SHP77 (cell line): ENCODE measurements around the gene TPRG1.

Source experiments
- DNase-seq, 2 experiments: peaks; one replicate each; lab custom pipeline; 2025; lab: John Stamatoyannopoulos, UW

Gene TPRG1

DNA sequence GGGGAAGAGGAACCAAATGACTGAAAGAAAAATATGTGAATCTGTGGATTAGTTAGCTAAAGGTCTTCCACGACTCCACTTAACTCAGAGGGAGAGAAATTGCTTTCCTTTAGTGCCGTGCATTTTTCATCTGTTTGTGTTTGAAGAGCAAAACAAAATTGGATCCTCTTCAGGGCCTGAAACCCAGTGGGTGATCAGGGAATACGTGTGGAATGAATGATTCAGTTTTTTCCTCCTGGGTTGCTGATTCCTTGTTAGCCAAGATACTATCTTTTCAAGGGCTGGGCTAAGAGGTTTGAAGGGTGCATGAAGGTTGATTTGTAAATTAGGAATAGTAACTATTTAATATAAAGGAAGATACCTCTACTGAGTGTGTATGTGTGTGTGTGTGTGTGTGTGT, 61.0 kb downstream of the TPRG1 start:
- no peak for DNase-seq

- peak; percentile 56 to 66 for DNase-seq
Observed at GRCh38 chr3:189233225-189233858, 61.6 kb downstream of the TPRG1 start.

DNA sequence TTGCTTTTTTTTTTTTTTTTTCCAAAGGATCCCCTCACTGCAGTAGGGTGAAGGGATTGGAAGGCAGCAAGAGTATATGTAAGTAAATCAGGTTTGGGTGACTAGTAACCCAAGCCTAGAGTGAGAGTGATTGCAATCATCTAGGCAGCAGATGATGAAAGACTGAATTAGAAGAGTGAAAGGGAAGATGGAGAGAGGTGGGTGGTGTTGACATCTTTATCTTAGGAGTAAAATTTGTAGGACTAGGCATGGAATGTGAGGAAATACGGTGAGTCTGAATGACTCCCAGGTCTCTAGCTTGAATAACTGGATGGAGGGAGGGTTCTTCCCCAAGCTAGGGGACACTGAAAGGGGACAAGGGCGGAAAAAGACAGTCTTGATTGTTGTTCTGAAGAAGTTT, 63.4 kb downstream of the TPRG1 start:
- no peak for DNase-seq

DNA sequence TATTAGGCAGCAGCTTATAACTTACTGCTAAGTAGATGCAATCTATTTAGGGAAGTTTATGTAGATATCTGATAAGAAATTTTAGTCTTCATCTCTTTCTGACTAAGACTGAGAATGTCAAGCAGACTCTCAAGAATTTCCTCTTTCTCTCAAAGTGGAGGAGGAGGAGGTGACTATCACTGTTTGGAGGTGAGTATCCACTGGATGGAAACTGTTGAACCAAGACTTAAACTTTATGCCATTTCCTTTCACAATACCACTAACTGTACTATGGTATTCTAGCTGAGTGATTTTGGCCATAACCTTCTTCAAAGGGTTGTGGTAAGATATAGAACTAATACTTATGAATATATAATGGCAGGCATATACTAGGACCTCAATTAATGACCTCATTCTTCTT, 64.6 kb downstream of the TPRG1 start:
- no peak for DNase-seq

DNA sequence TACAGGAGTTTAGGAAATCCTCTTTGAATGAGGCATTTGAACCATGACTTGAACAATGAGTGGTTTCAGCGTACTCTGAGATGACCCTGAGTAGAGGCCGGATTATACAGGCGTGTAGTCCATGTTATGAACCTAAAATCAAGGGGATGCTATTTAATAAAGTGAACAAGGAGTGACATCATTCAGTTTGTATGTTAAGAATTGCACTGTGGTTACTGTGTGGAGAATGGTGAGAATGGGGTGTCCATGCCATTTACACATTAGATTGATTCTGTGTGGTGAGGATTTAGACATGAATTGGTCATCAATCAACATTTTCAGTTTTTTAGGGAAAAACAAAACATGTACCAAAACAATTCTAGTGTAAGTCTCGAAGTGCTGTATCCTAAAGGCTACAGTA, 65.8 kb downstream of the TPRG1 start:
- DNase-seq: no peak

- DNase-seq: no peak
Observed at GRCh38 chr3:189238071-189238470, 66.3 kb downstream of the TPRG1 start.

- DNase-seq: no peak
Observed at GRCh38 chr3:189239616-189240015, 67.8 kb downstream of the TPRG1 start.

- no peak for DNase-seq
Observed at GRCh38 chr3:189249987-189250386, 78.2 kb downstream of the TPRG1 start.

DNA sequence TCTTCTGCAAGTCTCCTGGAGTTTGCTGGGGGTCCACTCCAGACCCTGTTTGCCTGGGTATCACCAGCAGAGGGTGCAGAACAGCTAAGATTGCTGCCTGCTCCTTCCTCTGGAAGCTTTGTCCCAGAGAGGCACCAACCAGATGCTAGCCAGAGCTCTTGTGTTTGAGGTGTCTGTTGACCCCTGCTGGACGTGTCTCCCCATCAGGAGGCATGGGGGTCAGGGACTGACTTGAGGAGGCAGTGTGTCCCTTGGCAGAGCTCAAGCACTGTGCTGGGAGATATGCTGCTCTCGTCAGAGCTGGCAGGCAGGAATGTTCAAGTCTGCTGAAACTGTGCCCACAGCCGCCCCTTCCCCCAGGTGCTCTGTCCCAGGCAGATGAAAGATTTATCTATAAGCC, 86.5 kb downstream of the TPRG1 start:
- no peak for DNase-seq

DNA sequence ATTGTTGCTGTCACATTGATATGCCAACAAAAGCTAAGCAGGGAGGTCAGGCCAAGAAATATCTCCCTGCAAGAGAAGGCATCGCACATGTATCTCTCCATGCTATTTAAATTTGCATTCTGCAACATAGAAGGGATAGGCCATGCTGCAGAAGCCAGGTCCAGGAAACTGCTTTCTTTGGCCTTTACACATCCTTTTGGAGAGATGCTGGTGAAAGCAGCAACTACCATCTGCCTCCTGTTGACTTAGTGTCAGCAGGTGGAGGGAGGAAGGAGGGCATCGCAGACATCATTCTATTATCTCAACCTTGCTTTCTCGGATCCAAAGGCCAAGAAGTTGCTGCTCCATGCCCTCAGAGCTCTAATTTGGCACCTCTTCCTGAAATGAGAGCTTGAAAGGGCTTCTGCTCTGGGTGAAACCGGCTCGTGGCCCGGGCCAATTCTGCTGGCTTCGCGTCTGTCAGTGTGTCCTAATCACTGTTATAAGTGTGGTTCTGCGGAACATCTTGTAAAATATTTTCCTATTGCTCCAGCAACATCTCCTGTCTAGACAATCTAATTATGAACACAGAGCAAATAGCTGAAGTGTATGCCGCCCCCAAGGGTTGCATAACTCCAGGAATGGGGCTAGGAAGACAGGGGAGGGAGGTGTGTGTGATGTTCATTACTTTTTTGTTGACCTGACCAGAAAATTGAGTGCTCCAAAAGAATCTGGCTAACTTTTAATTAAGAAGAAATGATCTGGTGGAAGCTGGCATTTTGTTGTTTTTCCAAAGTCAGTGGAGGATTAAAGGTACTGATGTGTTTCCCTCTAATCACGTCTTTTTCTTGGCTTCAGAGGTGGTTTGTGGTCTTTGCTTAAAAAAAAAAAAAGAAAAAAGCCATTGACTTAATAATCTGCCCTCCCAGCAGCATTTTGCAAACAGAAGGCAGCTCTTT, 89.1 kb downstream of the TPRG1 start:
- peak; percentile 52 to 58 for DNase-seq

GRCh38 chr3:189262746-189263145, 91.0 kb downstream of the TPRG1 start:
- DNase-seq: peak; percentile 13 to 35

- DNase-seq: no peak
Observed at GRCh38 chr3:189267981-189268613, 96.3 kb downstream of the TPRG1 start.

GRCh38 chr3:189269365-189269764, 97.6 kb downstream of the TPRG1 start:
- no peak for DNase-seq

DNA sequence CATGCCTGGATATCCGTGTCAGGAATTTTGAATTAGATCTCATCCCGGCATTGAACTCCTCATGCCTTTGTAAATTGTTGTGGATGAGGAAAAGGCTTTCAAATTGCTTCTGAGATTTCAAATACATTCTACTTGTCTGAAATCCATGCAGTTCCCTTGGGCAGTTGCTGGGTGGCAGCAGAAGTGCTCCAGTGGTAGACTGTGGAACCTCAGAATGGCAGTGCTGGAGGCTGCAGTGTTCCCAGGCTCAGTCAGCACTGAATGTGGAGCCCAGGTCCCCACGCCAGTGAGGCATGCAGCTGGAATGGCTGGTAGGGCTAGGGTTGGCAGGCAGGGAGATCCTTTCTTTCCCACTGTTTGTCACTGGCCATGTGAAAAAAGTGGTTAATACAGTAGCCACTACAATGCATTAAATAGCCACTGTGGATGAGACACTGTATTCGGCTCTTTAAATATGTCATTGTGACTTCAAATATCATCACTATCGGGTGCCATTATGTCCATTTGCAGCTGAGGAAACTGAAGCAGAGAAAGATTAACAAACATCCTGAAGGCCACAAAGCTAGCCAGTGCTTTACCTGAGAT, 98.6 kb downstream of the TPRG1 start:
- peak; percentile 49 to 71 for DNase-seq

- peak; percentile 10 to 20 for DNase-seq
Observed at GRCh38 chr3:189272500-189273119, 100.8 kb downstream of the TPRG1 start.

GRCh38 chr3:189273736-189274135, 102.0 kb downstream of the TPRG1 start:
- DNase-seq: no peak

GRCh38 chr3:189275182-189275581, 103.4 kb downstream of the TPRG1 start:
- no peak for DNase-seq

DNA sequence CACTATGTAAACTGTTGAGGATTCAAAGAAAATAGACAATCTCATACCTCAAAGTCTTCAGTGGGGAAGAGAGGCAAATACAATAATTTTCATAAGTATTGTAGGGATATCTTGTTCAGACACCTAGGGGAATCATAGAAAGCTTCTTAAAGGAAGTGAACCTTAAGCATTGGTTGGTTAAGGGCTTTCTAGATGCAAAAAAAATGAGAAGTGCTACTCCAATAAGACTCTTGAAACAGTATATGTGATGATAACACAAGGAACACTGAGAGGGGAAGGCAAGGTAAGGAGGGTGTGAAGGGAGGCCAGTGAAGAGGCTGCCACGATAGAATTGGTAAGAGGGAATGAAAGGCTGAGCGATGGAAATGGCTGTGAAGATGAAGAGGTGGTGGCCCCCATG, 104.1 kb downstream of the TPRG1 start:
- no peak for DNase-seq

GRCh38 chr3:189276444-189277219, 104.9 kb downstream of the TPRG1 start:
- no peak for DNase-seq

GRCh38 chr3:189277711-189278110, 105.9 kb downstream of the TPRG1 start:
- DNase-seq: no peak

GRCh38 chr3:189278221-189278620, 106.5 kb downstream of the TPRG1 start:
- no peak for DNase-seq
